ENCODE results near the gene KCNT2. TPM values are rescaled to one million over a fixed set of nuclear protein-coding genes. Genes with fewer than 3 reads are reported as not detected.

The KCNT2 gene
- total RNA-seq, 4 donors from 2014 or later: 0.35 to 2.3 (median 0.91) TPM; not detected in 1

- no peak overlapping the region for H3K4me3 ChIP-seq
- 93 to 96% methylated on average over 6 of the region's 6 CpGs for WGBS, 2 donors
- H3K36me3 ChIP-seq: no peaks in the 10 kb centered on the region
- no peaks in the 10 kb centered on the region for H3K27me3 ChIP-seq
- H3K4me1 ChIP-seq: no peaks in the 10 kb centered on the region
- H3K27ac ChIP-seq: no peak overlapping the region
- no peaks in the 10 kb centered on the region for H3K9me3 ChIP-seq
- TF ChIP-seq, protein P1, sequence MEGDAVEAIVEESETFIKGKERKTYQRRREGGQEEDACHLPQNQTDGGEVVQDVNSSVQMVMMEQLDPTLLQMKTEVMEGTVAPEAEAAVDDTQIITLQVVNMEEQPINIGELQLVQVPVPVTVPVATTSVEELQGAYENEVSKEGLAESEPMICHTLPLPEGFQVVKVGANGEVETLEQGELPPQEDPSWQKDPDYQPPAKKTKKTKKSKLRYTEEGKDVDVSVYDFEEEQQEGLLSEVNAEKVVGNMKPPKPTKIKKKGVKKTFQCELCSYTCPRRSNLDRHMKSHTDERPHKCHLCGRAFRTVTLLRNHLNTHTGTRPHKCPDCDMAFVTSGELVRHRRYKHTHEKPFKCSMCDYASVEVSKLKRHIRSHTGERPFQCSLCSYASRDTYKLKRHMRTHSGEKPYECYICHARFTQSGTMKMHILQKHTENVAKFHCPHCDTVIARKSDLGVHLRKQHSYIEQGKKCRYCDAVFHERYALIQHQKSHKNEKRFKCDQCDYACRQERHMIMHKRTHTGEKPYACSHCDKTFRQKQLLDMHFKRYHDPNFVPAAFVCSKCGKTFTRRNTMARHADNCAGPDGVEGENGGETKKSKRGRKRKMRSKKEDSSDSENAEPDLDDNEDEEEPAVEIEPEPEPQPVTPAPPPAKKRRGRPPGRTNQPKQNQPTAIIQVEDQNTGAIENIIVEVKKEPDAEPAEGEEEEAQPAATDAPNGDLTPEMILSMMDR (IDR thresholded peaks at IDR 0.05): no peak
- no peak for TF ChIP-seq POLR2A (IDR thresholded peaks at IDR 0.05)
- intact Hi-C loops (cut with DNase I): no loop called here
- no peak for DNase-seq
Measured at GRCh38 chr1:196637606-196638005, 29.4 kb upstream of the KCNT2 start.

DNA sequence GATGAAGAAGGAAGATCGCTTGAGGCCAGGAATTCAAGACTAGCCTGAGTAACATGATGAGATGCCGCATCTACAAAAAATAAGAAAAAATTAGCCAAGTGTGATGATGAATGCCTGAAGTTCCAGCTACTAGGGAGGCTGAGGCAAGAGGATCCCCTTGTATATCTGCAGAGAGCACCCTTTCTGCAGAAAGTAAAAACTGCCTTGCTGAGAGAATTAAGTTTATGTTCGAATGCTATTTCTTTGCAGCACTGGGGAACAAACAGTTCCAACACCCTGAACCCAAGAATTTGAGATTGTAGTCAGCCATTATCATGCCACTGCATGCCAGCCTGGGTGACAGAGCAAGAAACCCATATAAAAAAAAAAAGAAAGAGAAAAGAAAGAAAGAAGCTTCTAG is 20.6 kb upstream of the KCNT2 start:
- H3K4me3 ChIP-seq: no peak overlapping the region
- no peak for DNase-seq
- intact Hi-C loops (cut with DNase I): no loop called here
- no peak overlapping the region for H3K27ac ChIP-seq
- peaks cover 0 to 8% (median 8%) of the 10 kb centered on the region in 3 donors for H3K9me3 ChIP-seq
- 92 to 94% methylated on average over 3 of the region's 3 CpGs for WGBS, 2 donors
- no peaks in the 10 kb centered on the region for H3K36me3 ChIP-seq
- H3K27me3 ChIP-seq: no peaks in the 10 kb centered on the region
- no peaks in the 10 kb centered on the region for H3K4me1 ChIP-seq
- no peak for TF ChIP-seq POLR2A (IDR thresholded peaks at IDR 0.05)
- TF ChIP-seq, protein P1 (IDR thresholded peaks at IDR 0.05): no peak

DNA sequence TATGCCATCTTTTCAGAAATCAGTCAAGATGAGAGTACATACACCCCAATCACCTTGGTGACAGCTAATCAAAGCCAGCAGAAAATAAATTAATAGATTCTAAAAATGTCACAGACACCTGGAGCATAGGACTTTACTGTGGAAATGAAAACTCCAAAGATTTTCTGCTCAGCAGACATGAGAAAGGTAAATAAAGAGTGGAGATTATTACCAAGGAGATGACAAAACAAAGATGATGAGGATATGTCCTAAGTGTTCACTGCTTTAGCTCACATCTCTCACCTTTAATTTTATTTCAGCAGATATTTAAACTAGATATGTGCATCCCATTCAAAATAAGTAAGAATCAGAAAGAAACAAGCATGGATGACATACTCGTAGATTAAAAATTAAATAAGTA is 14.8 kb upstream of the KCNT2 start:
- intact Hi-C loops (cut with DNase I): no loop called here

DNA sequence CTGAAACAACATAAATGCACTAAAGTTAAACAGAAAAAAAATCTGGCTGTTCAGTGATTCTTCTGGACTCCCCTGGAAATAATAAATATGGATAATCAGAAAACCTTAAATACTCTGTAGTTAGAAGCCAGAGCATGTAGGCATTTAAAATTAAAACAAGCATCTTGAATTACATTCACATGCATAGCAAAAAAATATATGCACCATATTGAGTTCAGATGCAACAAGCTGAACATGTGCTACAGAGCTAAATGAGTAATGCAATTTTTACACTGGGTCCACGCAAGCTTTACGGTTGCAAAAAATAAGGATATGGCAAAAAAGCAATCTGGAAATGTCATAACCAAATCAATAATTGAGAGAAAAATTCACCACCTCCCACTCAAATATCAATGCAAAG is 11.5 kb upstream of the KCNT2 start:
- H3K27me3 ChIP-seq: no peaks in the 10 kb centered on the region
- H3K27ac ChIP-seq: no peak overlapping the region
- H3K36me3 ChIP-seq: no peaks in the 10 kb centered on the region
- no peak overlapping the region for H3K4me3 ChIP-seq
- no peaks in the 10 kb centered on the region for H3K9me3 ChIP-seq
- intact Hi-C loops (cut with DNase I): no loop called here
- no peak for DNase-seq
- WGBS, 2 donors: 96 to 100% methylated on average over 2 of the region's 2 CpGs
- H3K4me1 ChIP-seq: no peaks in the 10 kb centered on the region
- TF ChIP-seq, protein P1 (IDR thresholded peaks at IDR 0.05): no peak
- TF ChIP-seq POLR2A (IDR thresholded peaks at IDR 0.05): no peak

More for the DNA sequence above, 14.8 kb upstream of the KCNT2 start:
- WGBS, 2 donors: 73 to 76% methylated on average over 1 of the region's 1 CpG
- Histone ChIP-seq H3K9me3 (no peaks in the 10 kb centered on the region), H3K27me3 (no peaks in the 10 kb centered on the region), H3K27ac (no peak overlapping the region), H3K36me3 (no peaks in the 10 kb centered on the region), H3K4me1 (no peaks in the 10 kb centered on the region), H3K4me3 (no peak overlapping the region)
- no peak for DNase-seq
- TF ChIP-seq, protein P1 (IDR thresholded peaks at IDR 0.05): no peak
- TF ChIP-seq POLR2A (IDR thresholded peaks at IDR 0.05): no peak

GRCh38 chr1:196611873-196612272 is 3.6 kb upstream of the KCNT2 start:
- 55% methylated on average over 2 to 3 of the region's 3 CpGs for WGBS, 2 donors
- intact Hi-C loops (cut with DNase I): no loop called here
- TF ChIP-seq, protein P1 (IDR thresholded peaks at IDR 0.05): no peak
- TF ChIP-seq POLR2A (IDR thresholded peaks at IDR 0.05): no peak
- Histone ChIP-seq H3K4me1 (peaks cover 5 to 18% (median 6%) of the 10 kb centered on the region in 3 donors), H3K27me3 (no peaks in the 10 kb centered on the region), H3K36me3 (no peaks in the 10 kb centered on the region), H3K4me3 (no peak overlapping the region), H3K27ac (no peak overlapping the region), H3K9me3 (no peaks in the 10 kb centered on the region)
- no peak for DNase-seq

Data from esophagus squamous epithelium (tissue), 5 donors.